NCI-H146 treated with DMSO at 0.1 percent for 48 hours (cell line): ENCODE measurements around the gene FAM3B.
"Not testable (repeated sequence)": the region's sequence is repeated elsewhere in the genome, so short reads cannot be mapped to it uniquely, and the experiment has no call there.

Source experiments
- DNase-seq: peaks from one replicate; lab custom pipeline; 2025; ENCODE audit not compliant: unreplicated experiment; lab: John Stamatoyannopoulos, UW

The FAM3B gene

GRCh38 chr21:41349619-41350390, 33.2 kb downstream of the FAM3B start:
- DNase-seq, result no peak

- no peak for DNase-seq
Observed at GRCh38 chr21:41350436-41351155, 34.0 kb downstream of the FAM3B start.

- no peak for DNase-seq
Observed at GRCh38 chr21:41357546-41357945, 40.9 kb downstream of the FAM3B start.

GRCh38 chr21:41358193-41359166, 41.9 kb downstream of the FAM3B start:
- DNase-seq, result no peak

- no peak for DNase-seq
Observed at GRCh38 chr21:41359286-41359685, 42.7 kb downstream of the FAM3B start.

GRCh38 chr21:41359754-41360071, 43.1 kb downstream of the FAM3B start:
- not testable (repeated sequence) for DNase-seq

GRCh38 chr21:41360072-41360821, 43.6 kb downstream of the FAM3B start:
- DNase-seq, result no peak

- DNase-seq, result no peak
Observed at GRCh38 chr21:41361053-41361785, 44.6 kb downstream of the FAM3B start.

GRCh38 chr21:41361786-41362604, 45.4 kb downstream of the FAM3B start, which contains the start of gene MX2:
TSS of gene MX2 (plus strand) at chr21:41362027. CDS start at chr21:41376907, 14,880 bp downstream.
- no peak for DNase-seq

- DNase-seq, result no peak
Observed at GRCh38 chr21:41362605-41363369, 46.2 kb downstream of the FAM3B start.

GRCh38 chr21:41363370-41364270, 47.0 kb downstream of the FAM3B start:
- no peak for DNase-seq

GRCh38 chr21:41364308-41364707, 47.7 kb downstream of the FAM3B start:
- no peak for DNase-seq

- no peak for DNase-seq
Observed at GRCh38 chr21:41365377-41366107, 48.9 kb downstream of the FAM3B start.

GRCh38 chr21:41366522-41367151, 50.0 kb downstream of the FAM3B start:
- no peak for DNase-seq

GRCh38 chr21:41367301-41367944, 50.8 kb downstream of the FAM3B start:
- no peak for DNase-seq
